H1 (cell line): ENCODE measurements around the gene LARP1. TPM values are rescaled to one million over a fixed set of nuclear protein-coding genes. Genes with fewer than 3 reads are reported as not detected.

Experiments used
- CTCF ChIA-PET: fragments of 300-600 bp; sonication (Branson Sonifier 250); formaldehyde crosslinking; loops from one replicate; lab custom pipeline; 2021; ENCODE audit not compliant: partially characterized antibody; lab: Charles Lee
- POLR2A ChIA-PET: fragments of 300-600 bp; sonication (Branson Sonifier 250); formaldehyde crosslinking; loops from one replicate; lab custom pipeline; 2021; ENCODE audit warnings: inconsistent platforms; ENCODE audit not compliant: partially characterized antibody; lab: Charles Lee
- DNase-seq, 2 experiments: peaks; one replicate each; pipeline versions ENCODE4 v3.0.0 to v3.0.0-alpha.2; 2010 to 2022; ENCODE audit warnings: low spot score in 2 of 2, low read depth in 1 of 2, mixed read lengths in 1 of 2
- FAIRE-seq: peaks from 2 replicates; lab custom pipeline; 2011; peaks lifted over from hg19 to GRCh38; lab: Jason Lieb, UNC
- H2AFZ ChIP-seq: 2 replicates; pipeline ENCODE4 v1.8.1; 2012; ENCODE audit warnings: low read length, inconsistent platforms
- H2AK5ac ChIP-seq: 2 replicates; pipeline ENCODE4 v1.6.1; 2013; ENCODE audit warnings: low read depth, low read length
- H2BK120ac ChIP-seq: replicated peaks from 2 replicates; pipeline ENCODE3; 2013; ENCODE audit warnings: low read depth, low read length, inconsistent platforms
- H2BK12ac ChIP-seq: 2 replicates; pipeline ENCODE4 v1.6.1; 2013; ENCODE audit warnings: low read depth, low read length
- H2BK15ac ChIP-seq: 2 replicates; pipeline ENCODE4 v1.6.1; 2013; ENCODE audit warnings: low read length
- H2BK20ac ChIP-seq: 2 replicates; pipeline ENCODE4 v1.6.1; 2013; ENCODE audit warnings: low read length
- H2BK5ac ChIP-seq: 2 replicates; pipeline ENCODE4 v1.6.1; 2013; ENCODE audit warnings: low read depth, low read length
- H3K14ac ChIP-seq: 2 replicates; pipeline ENCODE4 v1.6.1; 2013; ENCODE audit warnings: inconsistent platforms; ENCODE audit not compliant: insufficient read length
- H3K18ac ChIP-seq: 2 replicates; pipeline ENCODE4 v1.6.1; 2013; ENCODE audit warnings: low read length; ENCODE audit errors: extremely low read depth
- H3K23ac ChIP-seq: 2 replicates; pipeline ENCODE4 v1.6.1; 2013; ENCODE audit warnings: inconsistent platforms; ENCODE audit not compliant: insufficient read length
- H3K23me2 ChIP-seq: 2 replicates; pipeline ENCODE4 v1.6.1; 2013; ENCODE audit warnings: low read depth, low read length
- H3K27ac ChIP-seq: 2 replicates; pipeline ENCODE4 v1.6.1; 2011; ENCODE audit warnings: low read depth, low read length, inconsistent platforms
- H3K27me3 ChIP-seq, 4 experiments: replicated peaks in 1 of 4; 1 replicate in 1 of 4; 2 replicates in 3 of 4; pipeline versions ENCODE4 v1.6.1 to v1.8.1; 2011 to 2013; ENCODE audit warnings: low read length in 3 of 4, mild to moderate bottlenecking in 3 of 4, inconsistent platforms in 2 of 4, mixed read lengths in 2 of 4, moderate library complexity in 1 of 4; ENCODE audit not compliant: control insufficient read depth in 3 of 4, insufficient read depth in 3 of 4; ENCODE audit errors: extremely low read depth in 1 of 4
- H3K36me3 ChIP-seq, 4 experiments: 2 replicates each; pipeline versions ENCODE4 v1.6.1 to v1.8.1; 2011 to 2013; ENCODE audit warnings: mild to moderate bottlenecking in 4 of 4, low read length in 3 of 4, moderate library complexity in 2 of 4, control low read depth in 1 of 4, inconsistent platforms in 1 of 4; ENCODE audit not compliant: insufficient read depth in 4 of 4, control insufficient read depth in 2 of 4
- H3K4ac ChIP-seq: replicated peaks from 2 replicates; pipeline ENCODE3; 2013; ENCODE audit warnings: low read length, low read depth, mixed read lengths, inconsistent platforms; ENCODE audit not compliant: insufficient read length
- H3K4me1 ChIP-seq, 4 experiments: replicated peaks in 1 of 4; 1 replicate in 1 of 4; 2 replicates in 3 of 4; pipeline versions ENCODE4 v1.6.1 to v1.8.1; 2011 to 2013; ENCODE audit warnings: low read length in 3 of 4, inconsistent platforms in 2 of 4, mixed read lengths in 1 of 4; ENCODE audit not compliant: insufficient read depth in 4 of 4, control insufficient read depth in 3 of 4
- H3K4me2 ChIP-seq, 2 experiments: 2 replicates each; pipeline versions ENCODE4 v1.6.1 to v1.8.1; 2011 to 2013; ENCODE audit warnings: low read depth in 2 of 2, low read length in 2 of 2, control low read depth in 1 of 2, inconsistent platforms in 1 of 2, mild to moderate bottlenecking in 1 of 2; ENCODE audit not compliant: insufficient read depth in 1 of 2
- H3K4me3 ChIP-seq, 4 experiments: fragments of 200-600, 300-600 bp in 1 of 4; sonication (generic), shearing (Covaris generic), sonication (Bioruptor Twin) in 1 of 4; 2 replicates each; pipeline versions ENCODE4 v1.5.1 to v1.8.1; 2011 to 2016; ENCODE audit warnings: low read length in 4 of 4, low read depth in 3 of 4, control low read depth in 2 of 4, inconsistent platforms in 2 of 4, mild to moderate bottlenecking in 2 of 4, mixed read lengths in 1 of 4, moderate library complexity in 1 of 4; ENCODE audit not compliant: insufficient read depth in 2 of 4; ENCODE audit errors: extremely low read depth in 1 of 4
- H3K56ac ChIP-seq: replicated peaks from 2 replicates; pipeline ENCODE3; 2013; ENCODE audit warnings: low read depth, mild to moderate bottlenecking, mixed read lengths, low read length, inconsistent platforms; ENCODE audit not compliant: insufficient read length
- H3K79me1 ChIP-seq: 2 replicates; pipeline ENCODE4 v1.6.1; 2013; ENCODE audit warnings: low read depth, low read length, control low read depth
- H3K79me2 ChIP-seq, 2 experiments: 2 replicates each; pipeline versions ENCODE4 v1.6.1 to v1.8.1; 2012 to 2013; ENCODE audit warnings: low read length in 2 of 2, mild to moderate bottlenecking in 2 of 2, inconsistent platforms in 1 of 2; ENCODE audit not compliant: insufficient read depth in 2 of 2, control insufficient read depth in 1 of 2
- H3K9ac ChIP-seq, 4 experiments: replicated peaks in 1 of 4; 1 replicate in 1 of 4; 2 replicates in 3 of 4; pipeline versions ENCODE4 v1.6.1 to v1.8.1; 2011 to 2013; ENCODE audit warnings: low read depth in 3 of 4, low read length in 3 of 4, control low read depth in 2 of 4, mild to moderate bottlenecking in 2 of 4, moderate library complexity in 2 of 4, inconsistent platforms in 1 of 4; ENCODE audit errors: extremely low read depth in 1 of 4
- H3K9me3 ChIP-seq, 2 experiments: 2 replicates each; pipeline versions ENCODE4 v1.6.1 to v1.8.1; 2012 to 2013; ENCODE audit warnings: mild to moderate bottlenecking in 2 of 2, moderate library complexity in 2 of 2, control low read depth in 1 of 2, inconsistent platforms in 1 of 2, low read depth in 1 of 2, low read length in 1 of 2, mixed read lengths in 1 of 2; ENCODE audit not compliant: insufficient read depth in 2 of 2
- H4K20me1 ChIP-seq, 2 experiments: replicated peaks in 1 of 2; 2 replicates each; pipeline versions ENCODE3 to v1.8.1; 2011 to 2013; ENCODE audit warnings: inconsistent platforms in 2 of 2, low read length in 2 of 2, mild to moderate bottlenecking in 1 of 2; ENCODE audit not compliant: insufficient read depth in 2 of 2, control insufficient read depth in 1 of 2
- H4K5ac ChIP-seq: 2 replicates; pipeline ENCODE4 v1.6.1; 2013; ENCODE audit warnings: low read length, low read depth, mixed read lengths, inconsistent platforms; ENCODE audit not compliant: insufficient read length
- H4K8ac ChIP-seq: 2 replicates; pipeline ENCODE4 v1.8.0; 2013; ENCODE audit warnings: mild to moderate bottlenecking, moderate library complexity, low read length, inconsistent platforms; ENCODE audit not compliant: insufficient read depth; ENCODE audit errors: extremely low read depth
- H4K91ac ChIP-seq: replicated peaks from 2 replicates; pipeline ENCODE3; 2013; ENCODE audit warnings: low read length, mixed read lengths, inconsistent platforms; ENCODE audit not compliant: insufficient read length
- CBX8 ChIP-seq: fragments of 300-800, 300-1000 bp; sonication (generic); IDR thresholded peaks from 2 replicates; pipeline ENCODE4 v1.7.1; 2016; ENCODE audit warnings: low read depth, low read length, borderline replicate concordance
- SRF ChIP-seq: IDR thresholded peaks from 2 replicates; pipeline ENCODE4 v1.6.1; 2011; ENCODE audit warnings: mild to moderate bottlenecking, low read depth, low read length, moderate library complexity
- TEAD4 ChIP-seq: IDR thresholded peaks from 2 replicates; pipeline ENCODE4 v1.6.1; 2012; ENCODE audit warnings: low read depth, low read length, inconsistent platforms, mixed read lengths
- USF2 ChIP-seq: IDR thresholded peaks from 2 replicates; pipeline ENCODE4 v1.6.1; 2011; ENCODE audit warnings: low read length, improper control_type of control experiment
- WGBS, 2 experiments: shearing (Covaris generic) in 1 of 2; methylation state at CpG; one replicate each; pipeline versions ENCODE4 v1.1.6 to v1.1.7; 2013 to 2015; ENCODE audit warnings: low lambda C conversion rate in 2 of 2, mixed read lengths in 2 of 2, inconsistent platforms in 1 of 2, low coverage in 1 of 2, missing lambda C conversion rate in 1 of 2; ENCODE audit not compliant: insufficient replicate concordance in 2 of 2, insufficient coverage in 1 of 2, insufficient read length in 1 of 2; ENCODE audit errors: extremely low coverage in 1 of 2, missing lambda C conversion rate in 1 of 2; 5-methylcytosine and 5-hydroxymethylcytosine counted together
- polyA plus RNA-seq, 7 experiments: library from polyadenylated mRNA; depleted of rRNA in 3 of 7; stranded (reverse) in 5 of 7; unstranded in 2 of 7; fragments of >200 nt in 5 of 7; fragments of 200-250 nt in 2 of 7; gene quantifications; 1 replicate in 5 of 7; 2 replicates in 1 of 7; 4 replicates in 1 of 7; pipeline versions ENCODE4 v1.2.1 to v1.2.3, GENCODE V29; 2011 to 2013; ENCODE audit warnings: missing spikeins in 2 of 7, mixed read lengths in 2 of 7
- total RNA-seq: library from RNA; stranded (reverse); fragmentation: NEBNext Ultra II Directional; extraction: Animal tissue kit (Norgen Biotek cat#: 25700); gene quantifications from 2 replicates; pipeline ENCODE4 v1.2.1, GENCODE V29; 2021

LARP1 gene
- total and polyA plus RNA-seq, 2 of the 8 experiments (the other 6 are each of a cell fraction or from before 2014, with no cell fraction given): 106 to 422 TPM

- peak overlapping the region; percentile 38 to 39; a peak in 3 of 4 replicates for H3K4me2 ChIP-seq
- no peak overlapping the region for H2BK120ac ChIP-seq
- 0 out of 2 replicates have a peak, but pooled peaks cover 2% of the 10 kb centered on the region for H3K23me2 ChIP-seq
- no peaks in the 10 kb centered on the region for H3K27me3 ChIP-seq
- peaks cover 0 to 7% (median 0%) of the 10 kb centered on the region in 4 experiments; a peak in 1 of 8 replicates for H3K36me3 ChIP-seq
- no peak overlapping the region for H4K5ac ChIP-seq
- no peak overlapping the region for H4K91ac ChIP-seq
- peaks cover 16 to 39% (median 30%) of the 10 kb centered on the region in 4 experiments for H3K4me1 ChIP-seq
- H3K9ac ChIP-seq: no peak overlapping the region
- H2AFZ ChIP-seq: no peak overlapping the region
- H3K23ac ChIP-seq: no peak overlapping the region
- H3K56ac ChIP-seq: no peak overlapping the region
- H3K4ac ChIP-seq: no peak overlapping the region
- TF ChIP-seq USF2: peak; percentile 71
- TF ChIP-seq CBX8: no peak
- TF ChIP-seq SRF: no peak
- peak; percentile 32; the same call in 1 of the 2 replicates for TF ChIP-seq TEAD4
- H2AK5ac ChIP-seq: no peak overlapping the region
- ChIA-PET CTCF (interaction anchor here (0.9 to 5.1 kb wide), 9 partner anchors 10 to 152 kb away, joined by 3 to 27 read pairs (median 6); no protein-coding TSS in a partner anchor), POLR2A (interaction anchor here (0.7 to 20.6 kb wide), 3 partner anchors 9 to 75 kb away, joined by 4 to 307 read pairs (median 7); no protein-coding TSS in a partner anchor)
- no peak overlapping the region for H2BK5ac ChIP-seq
- H3K79me1 ChIP-seq: peaks cover 39% of the 10 kb centered on the region
- peaks cover 79 to 100% of the 10 kb centered on the region in 2 experiments for H3K79me2 ChIP-seq
- 73% methylated on average over 4 of the region's 4 CpGs; no CpG with 5 or more reads in 1 of the 2 experiments for WGBS, 2 experiments
- no peak overlapping the region for H3K27ac ChIP-seq
- H4K20me1 ChIP-seq: peaks cover 50 to 57% of the 10 kb centered on the region in 2 experiments
- no peak overlapping the region for H3K14ac ChIP-seq
- H4K8ac ChIP-seq: no peak overlapping the region
- no peak overlapping the region for H2BK15ac ChIP-seq
- H3K9me3 ChIP-seq: no peaks in the 10 kb centered on the region
- no peak overlapping the region for H2BK12ac ChIP-seq
- no peak for DNase-seq
- FAIRE-seq: no peak
- H3K18ac ChIP-seq: no peak overlapping the region
- no peak overlapping the region for H2BK20ac ChIP-seq
- no peak overlapping the region for H3K4me3 ChIP-seq
Measured at GRCh38 chr5:154782326-154782725, 27.1 kb downstream of the LARP1 start.
